ENCODE measurements around the gene TTLL10.
A peak's percentile ranks its signal among the peaks of the same experiment; 100 is the strongest.

Gene TTLL10

GRCh38 chr1:1220197-1220596, 46.5 kb downstream of the TTLL10 start:
- DNase-seq (ENCODE audit: extremely low spot score): no peak
- POLR2A ChIA-PET: no interaction called here
- CTCF ChIA-PET: no interaction called here
- TF ChIP-seq BHLHE40 (IDR thresholded peaks at IDR 0.05; ENCODE audit: borderline replicate concordance) (no peak), ZNF384 (IDR thresholded peaks at IDR 0.05) (no peak), SUZ12 (IDR thresholded peaks at IDR 0.05) (no peak), HDGF (IDR thresholded peaks at IDR 0.05; ENCODE audit: borderline replicate concordance) (no peak), PKNOX1 (IDR thresholded peaks at IDR 0.05) (no peak), FOXK2 (IDR thresholded peaks at IDR 0.05) (no peak), FOXM1 (IDR thresholded peaks at IDR 0.05; ENCODE audit: borderline replicate concordance) (no peak), SP1 (IDR thresholded peaks at IDR 0.05) (no peak), NFRKB (IDR thresholded peaks at IDR 0.05) (no peak), TARDBP (IDR thresholded peaks at IDR 0.05) (no peak), ARNT (IDR thresholded peaks at IDR 0.05) (no peak), LEF1 (IDR thresholded peaks at IDR 0.05; ENCODE audit: borderline replicate concordance) (no peak), CTBP1 (IDR thresholded peaks at IDR 0.05; ENCODE audit: borderline replicate concordance) (no peak)

DNA sequence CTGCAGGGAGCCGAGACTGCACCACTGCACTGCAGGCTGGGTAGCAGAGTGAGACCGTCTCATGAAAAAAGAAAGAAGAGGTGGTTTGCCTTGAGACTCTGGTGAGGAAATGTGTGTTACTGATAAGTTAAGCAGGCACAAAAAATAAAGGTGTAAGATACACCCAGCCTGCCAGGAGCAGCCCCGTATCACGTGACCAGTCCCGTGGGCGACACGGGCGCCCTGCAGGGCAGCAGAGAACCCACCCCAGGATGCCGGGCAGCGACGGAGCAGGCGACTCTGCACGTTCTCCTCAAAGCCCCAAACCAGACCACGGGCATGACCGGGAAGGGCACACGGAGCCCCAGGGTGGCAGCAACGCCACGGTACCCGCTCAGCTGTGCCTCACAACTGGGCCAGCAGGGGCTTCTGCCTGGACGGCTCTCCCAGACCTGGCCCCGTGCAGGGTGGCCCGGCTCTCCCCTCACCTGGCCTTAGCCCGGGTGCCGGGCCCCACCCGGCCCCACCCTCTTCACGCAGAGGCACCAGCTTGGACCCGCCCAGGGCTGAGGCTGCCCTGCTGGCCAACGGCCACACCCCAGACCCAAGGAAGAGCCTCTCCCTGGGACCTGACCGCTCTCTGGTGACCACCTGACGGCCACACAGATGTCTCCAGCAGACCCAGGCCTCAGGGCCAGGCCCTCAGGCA, 48.4 kb downstream of the TTLL10 start:
- no peak for TF ChIP-seq TARDBP (IDR thresholded peaks at IDR 0.05)
- TF ChIP-seq FOXK2 (IDR thresholded peaks at IDR 0.05): no peak
- no peak for TF ChIP-seq LEF1 (IDR thresholded peaks at IDR 0.05; ENCODE audit: borderline replicate concordance)
- TF ChIP-seq SUZ12 (IDR thresholded peaks at IDR 0.05): no peak
- TF ChIP-seq CTBP1 (IDR thresholded peaks at IDR 0.05; ENCODE audit: borderline replicate concordance): no peak
- no peak for TF ChIP-seq HDGF (IDR thresholded peaks at IDR 0.05; ENCODE audit: borderline replicate concordance)
- TF ChIP-seq NFRKB (IDR thresholded peaks at IDR 0.05): no peak
- TF ChIP-seq SP1 (IDR thresholded peaks at IDR 0.05): no peak
- TF ChIP-seq FOXA1 (IDR thresholded peaks at IDR 0.05): no peak
- no peak for TF ChIP-seq ZNF384 (IDR thresholded peaks at IDR 0.05)
- no peak for TF ChIP-seq L3MBTL2 (conservative IDR thresholded peaks at IDR 0.05)
- no peak for TF ChIP-seq ARNT (IDR thresholded peaks at IDR 0.05)
- TF ChIP-seq BHLHE40 (IDR thresholded peaks at IDR 0.05; ENCODE audit: borderline replicate concordance): no peak
- TF ChIP-seq FOXM1 (IDR thresholded peaks at IDR 0.05; ENCODE audit: borderline replicate concordance): no peak
- no peak for TF ChIP-seq PKNOX1 (IDR thresholded peaks at IDR 0.05)

DNA sequence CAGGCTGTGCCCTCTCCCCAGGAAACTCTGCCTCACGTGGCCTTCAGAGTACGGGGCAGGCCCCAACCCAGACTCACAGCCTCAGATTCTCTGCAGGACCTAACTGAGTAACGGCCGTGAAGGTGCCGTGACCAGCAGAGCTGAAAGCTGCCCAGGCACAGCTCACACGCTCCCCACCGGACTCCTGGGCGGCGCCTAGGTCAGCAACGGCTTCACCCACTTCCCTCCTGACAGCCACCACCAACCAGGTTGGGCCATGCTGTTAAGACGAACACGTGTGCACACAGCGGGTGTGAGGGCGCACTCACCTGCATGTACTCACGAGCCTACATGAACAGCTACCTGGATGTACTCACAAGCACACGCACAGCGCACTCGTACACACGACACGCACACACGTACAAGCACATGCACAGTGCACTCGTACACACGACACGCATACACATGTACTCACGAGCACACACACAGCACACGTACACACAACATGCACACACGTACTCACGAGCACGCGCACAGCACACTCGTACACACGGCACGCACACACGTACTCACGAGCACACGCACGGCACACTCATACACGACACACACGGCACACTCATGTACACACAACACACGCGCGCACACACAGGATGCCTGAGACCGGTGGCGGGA, 49.0 kb downstream of the TTLL10 start:
- CTCF ChIA-PET: no interaction called here
- no peak for TF ChIP-seq BHLHE40 (IDR thresholded peaks at IDR 0.05; ENCODE audit: borderline replicate concordance)
- peak; percentile 63 for TF ChIP-seq TARDBP (IDR thresholded peaks at IDR 0.05)
- POLR2A ChIA-PET: interaction anchor here (0.7 kb wide), 1 partner anchor 22 kb away, joined by 3 read pairs; no protein-coding TSS in a partner anchor
- DNase-seq (ENCODE audit: extremely low spot score): no peak

More for the DNA sequence above, 48.4 kb downstream of the TTLL10 start:
- ChIA-PET CTCF (no interaction called here), POLR2A (no interaction called here)
- no peak for DNase-seq (ENCODE audit: extremely low spot score)

DNA sequence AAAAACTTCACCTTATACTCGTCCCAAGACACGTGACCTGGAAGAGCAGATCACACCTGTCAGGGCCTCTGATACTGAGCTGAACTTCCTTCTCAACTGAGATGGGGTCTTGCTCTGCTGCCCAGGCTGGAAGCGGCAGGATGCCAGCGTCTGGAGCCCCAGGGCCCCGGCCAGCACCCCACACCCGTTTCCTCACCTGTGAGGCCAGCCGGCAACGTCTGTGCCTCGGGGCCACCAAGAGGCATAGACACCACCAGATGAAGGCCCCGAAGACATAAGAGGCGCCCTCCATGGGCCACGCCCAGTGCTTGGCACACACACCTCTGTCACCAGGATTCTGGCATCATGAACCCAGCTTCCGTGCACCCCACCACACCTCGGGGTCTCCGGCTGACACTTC, 49.6 kb downstream of the TTLL10 start:
- ChIA-PET CTCF (no interaction called here), POLR2A (interaction anchor here (0.7 kb wide), 1 partner anchor 23 kb away, joined by 3 read pairs; no protein-coding TSS in a partner anchor)
- TF ChIP-seq FOXM1 (IDR thresholded peaks at IDR 0.05; ENCODE audit: borderline replicate concordance) (no peak), ELF4 (IDR thresholded peaks at IDR 0.05) (no peak), HDGF (IDR thresholded peaks at IDR 0.05; ENCODE audit: borderline replicate concordance) (no peak), ZNF384 (IDR thresholded peaks at IDR 0.05) (no peak), LEF1 (IDR thresholded peaks at IDR 0.05; ENCODE audit: borderline replicate concordance) (no peak), NFRKB (IDR thresholded peaks at IDR 0.05) (no peak), FOXK2 (IDR thresholded peaks at IDR 0.05) (no peak), L3MBTL2 (conservative IDR thresholded peaks at IDR 0.05) (no peak), SUZ12 (IDR thresholded peaks at IDR 0.05) (no peak), CTBP1 (IDR thresholded peaks at IDR 0.05; ENCODE audit: borderline replicate concordance) (no peak), PKNOX1 (IDR thresholded peaks at IDR 0.05) (no peak)
- no peak for DNase-seq (ENCODE audit: extremely low spot score)

- POLR2A ChIA-PET: no interaction called here
- CTCF ChIA-PET: no interaction called here
- no peak for DNase-seq (ENCODE audit: extremely low spot score)
- TF ChIP-seq SP1 (IDR thresholded peaks at IDR 0.05) (no peak), FOXM1 (IDR thresholded peaks at IDR 0.05; ENCODE audit: borderline replicate concordance) (no peak)
Observed at GRCh38 chr1:1223891-1224290, 50.2 kb downstream of the TTLL10 start.

- CTCF ChIA-PET: no interaction called here
- TF ChIP-seq L3MBTL2 (conservative IDR thresholded peaks at IDR 0.05) (no peak), PKNOX1 (IDR thresholded peaks at IDR 0.05) (no peak), SP1 (IDR thresholded peaks at IDR 0.05) (no peak), CTBP1 (IDR thresholded peaks at IDR 0.05; ENCODE audit: borderline replicate concordance) (no peak), HDGF (IDR thresholded peaks at IDR 0.05; ENCODE audit: borderline replicate concordance) (no peak), ZNF384 (IDR thresholded peaks at IDR 0.05) (no peak), TARDBP (IDR thresholded peaks at IDR 0.05) (no peak), SUZ12 (IDR thresholded peaks at IDR 0.05) (no peak), FOXM1 (IDR thresholded peaks at IDR 0.05; ENCODE audit: borderline replicate concordance) (no peak), NFRKB (IDR thresholded peaks at IDR 0.05) (no peak), ARNT (IDR thresholded peaks at IDR 0.05) (no peak), FOXA1 (IDR thresholded peaks at IDR 0.05) (no peak), ELF4 (IDR thresholded peaks at IDR 0.05) (no peak), BHLHE40 (IDR thresholded peaks at IDR 0.05; ENCODE audit: borderline replicate concordance) (no peak), LEF1 (IDR thresholded peaks at IDR 0.05; ENCODE audit: borderline replicate concordance) (no peak), FOXK2 (IDR thresholded peaks at IDR 0.05) (no peak)
- DNase-seq (ENCODE audit: extremely low spot score): no peak
- POLR2A ChIA-PET: no interaction called here
Observed at GRCh38 chr1:1225238-1225845, 51.7 kb downstream of the TTLL10 start.

Data from HEK293T (cell line).